Endothelial cell (in vitro differentiated cells): ENCODE results near the gene DNMT3L. TPM values are rescaled to one million over a fixed set of nuclear protein-coding genes. Genes with fewer than 3 reads are reported as not detected.

Experiments
- DNase-seq: peaks from one replicate; pipeline ENCODE4 v3.0.0; 2021; ENCODE audit warnings: low spot score
- H3K27ac Mint-ChIP-seq: one replicate; pipeline ENCODE4 v1.8.0; 2021; ENCODE audit warnings: mixed read lengths, inconsistent platforms; ENCODE audit not compliant: unreplicated experiment
- H3K27me3 Mint-ChIP-seq: one replicate; pipeline ENCODE4 v1.8.0; 2021; ENCODE audit warnings: mild to moderate bottlenecking, moderate library complexity, mixed read lengths, inconsistent platforms; ENCODE audit not compliant: unreplicated experiment
- H3K36me3 Mint-ChIP-seq: one replicate; pipeline ENCODE4 v1.8.0; 2021; ENCODE audit warnings: mild to moderate bottlenecking, low read depth, mixed read lengths, inconsistent platforms; ENCODE audit not compliant: unreplicated experiment
- H3K4me1 Mint-ChIP-seq: one replicate; pipeline ENCODE4 v1.8.0; 2021; ENCODE audit warnings: mild to moderate bottlenecking, mixed read lengths, inconsistent platforms; ENCODE audit not compliant: unreplicated experiment
- H3K4me3 Mint-ChIP-seq: one replicate; pipeline ENCODE4 v1.8.0; 2021; ENCODE audit warnings: mild to moderate bottlenecking, mixed read lengths, inconsistent platforms; ENCODE audit not compliant: unreplicated experiment
- H3K9me3 Mint-ChIP-seq: one replicate; pipeline ENCODE4 v1.8.0; 2021; ENCODE audit warnings: mixed read lengths, inconsistent platforms; ENCODE audit not compliant: unreplicated experiment
- CTCF ChIP-seq: fragments of 200-600 bp; sonication (generic); IDR thresholded peaks from one replicate; pipeline ENCODE4 v1.5.0; 2021; ENCODE audit warnings: antibody characterized with exemption; ENCODE audit not compliant: unreplicated experiment
- total RNA-seq: library from RNA; stranded (reverse); fragmentation: NEBNext Ultra II Directional; extraction: Animal tissue kit (Norgen Biotek cat#: 25700); gene quantifications from one replicate; pipeline ENCODE4 v1.2.1, GENCODE V29; 2021; ENCODE audit not compliant: unreplicated experiment

The DNMT3L gene
- total RNA-seq, 1 donor from 2014 or later: not detected

DNA sequence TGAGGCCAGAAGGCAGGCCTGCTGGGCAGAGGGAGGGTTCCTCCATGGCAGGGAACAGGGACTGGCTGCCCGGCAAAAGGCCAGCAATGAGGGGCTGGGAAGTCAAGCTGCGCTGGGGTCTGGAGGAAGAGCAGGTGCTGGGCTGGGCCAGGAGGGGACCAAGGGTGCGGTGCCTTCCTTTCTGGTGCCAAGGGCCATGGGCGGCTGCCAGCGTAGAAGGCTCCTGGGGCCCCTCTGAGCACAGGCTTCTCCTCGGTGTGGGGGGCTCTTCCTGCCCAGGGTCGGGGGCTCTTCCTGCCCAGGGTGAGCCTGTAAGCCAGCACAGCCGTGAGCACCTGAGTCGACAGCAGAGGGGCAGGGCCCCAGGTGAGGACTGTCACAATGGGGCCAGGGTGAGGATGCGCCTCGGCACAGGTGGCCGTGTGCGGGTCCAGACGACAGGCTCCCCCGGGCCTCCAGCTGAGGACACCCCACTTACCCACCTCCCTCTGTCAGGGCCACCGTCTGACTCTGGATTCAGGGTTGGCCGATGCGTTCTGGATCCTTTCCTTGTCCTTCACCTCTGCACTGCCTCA is 10.7 kb upstream of the DNMT3L start:
- H3K4me3 Mint-ChIP-seq: no peak overlapping the region
- DNase-seq: no peak
- H3K27me3 Mint-ChIP-seq: no peaks in the 10 kb centered on the region
- H3K9me3 Mint-ChIP-seq: no peaks in the 10 kb centered on the region
- H3K27ac Mint-ChIP-seq: no peak overlapping the region
- no peaks in the 10 kb centered on the region for H3K36me3 Mint-ChIP-seq
- TF ChIP-seq CTCF: no peak
- H3K4me1 Mint-ChIP-seq: no peaks in the 10 kb centered on the region

DNA sequence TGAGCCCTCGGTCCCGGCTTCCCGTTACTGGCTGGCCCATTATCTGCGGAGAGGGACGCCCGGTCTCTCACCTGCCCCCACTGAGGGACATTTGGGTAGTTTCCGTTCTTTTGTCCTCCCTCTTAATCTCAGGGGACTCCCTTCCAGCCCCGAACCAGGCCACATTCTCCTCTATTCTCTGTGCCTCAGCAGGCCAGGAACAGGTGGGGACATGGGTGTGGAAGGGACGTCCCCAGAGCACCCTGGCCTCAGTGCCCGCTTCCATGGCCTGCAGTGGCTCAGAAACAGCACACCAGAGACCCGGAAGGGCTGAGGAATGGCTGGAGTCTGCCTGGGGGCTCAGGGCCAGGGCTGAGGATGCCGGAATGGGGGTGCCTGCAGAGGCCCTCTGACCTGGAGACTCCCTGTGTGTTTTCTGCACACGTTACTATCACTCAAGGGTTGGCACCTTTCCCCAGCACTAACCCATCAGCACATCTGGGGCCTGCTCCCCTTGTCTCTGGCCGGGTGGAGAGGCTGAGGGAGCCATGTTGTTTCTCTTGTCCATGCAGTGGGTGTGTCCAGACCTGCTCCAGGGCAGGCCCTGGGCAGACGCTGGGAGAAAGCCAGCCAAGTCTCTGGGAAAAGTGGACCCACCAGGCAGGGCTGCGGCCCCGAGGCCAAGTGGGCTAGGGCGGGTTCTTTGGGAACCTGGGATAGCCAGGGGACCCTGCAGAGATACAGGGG is 10.0 kb upstream of the DNMT3L start:
- Mint-ChIP-seq H3K9me3 (no peaks in the 10 kb centered on the region), H3K4me3 (no peak overlapping the region), H3K27ac (no peak overlapping the region)

DNA sequence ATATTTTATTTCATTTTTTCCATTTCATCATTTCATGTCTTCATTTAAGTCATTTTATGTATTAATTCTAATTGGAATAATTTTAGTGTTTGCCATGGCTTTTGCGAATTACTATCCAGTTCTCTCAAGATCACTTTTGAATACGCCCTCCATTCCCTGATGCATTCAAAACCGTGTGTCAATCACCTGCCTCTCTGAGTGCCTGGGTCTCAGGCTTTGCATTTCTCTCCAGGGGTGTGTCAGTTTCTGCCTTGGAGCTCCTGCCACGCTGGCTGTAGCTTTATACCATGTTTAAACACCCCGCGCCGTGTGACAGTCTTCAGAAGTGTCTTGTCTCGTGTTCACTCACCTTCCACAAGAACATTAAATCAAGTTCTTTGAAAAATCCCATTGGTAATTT is 7.4 kb upstream of the DNMT3L start:
- DNase-seq: no peak
- no peaks in the 10 kb centered on the region for H3K36me3 Mint-ChIP-seq
- no peaks in the 10 kb centered on the region for H3K9me3 Mint-ChIP-seq
- no peak for TF ChIP-seq CTCF
- H3K27me3 Mint-ChIP-seq: no peaks in the 10 kb centered on the region
- no peaks in the 10 kb centered on the region for H3K4me1 Mint-ChIP-seq
- no peak overlapping the region for H3K27ac Mint-ChIP-seq
- H3K4me3 Mint-ChIP-seq: no peak overlapping the region

More for the DNA sequence above, 10.0 kb upstream of the DNMT3L start:
- Mint-ChIP-seq H3K4me1 (no peaks in the 10 kb centered on the region), H3K36me3 (no peaks in the 10 kb centered on the region), H3K27me3 (no peaks in the 10 kb centered on the region)
- TF ChIP-seq CTCF: no peak
- no peak for DNase-seq

DNA sequence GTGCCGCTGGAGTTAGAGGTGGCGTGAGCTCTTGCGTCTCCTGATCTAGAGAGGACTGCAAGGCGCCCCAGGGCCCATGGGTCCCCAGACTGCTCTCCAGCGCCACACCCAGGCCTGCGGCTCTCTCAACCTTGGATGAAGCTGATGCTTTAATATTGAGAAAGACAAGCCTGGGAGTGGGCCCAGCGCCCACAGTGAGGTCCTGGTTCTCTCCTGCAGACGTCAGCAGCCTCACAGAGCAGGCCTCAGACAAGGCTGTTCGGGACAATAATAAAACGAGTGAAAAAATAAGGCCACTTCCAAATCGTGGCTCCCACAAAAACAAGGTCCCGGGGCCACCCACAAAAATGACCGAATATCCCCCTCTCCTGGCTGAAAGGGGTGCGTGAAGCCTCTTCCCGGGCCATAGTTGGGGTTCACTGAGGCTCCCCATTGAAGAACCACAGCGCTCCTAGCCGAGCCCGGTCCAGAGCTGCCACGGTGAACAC is 6.0 kb upstream of the DNMT3L start:
- TF ChIP-seq CTCF: no peak
- no peak for DNase-seq
- Mint-ChIP-seq H3K27me3 (no peaks in the 10 kb centered on the region), H3K4me1 (no peaks in the 10 kb centered on the region), H3K27ac (no peak overlapping the region), H3K4me3 (no peak overlapping the region), H3K9me3 (no peaks in the 10 kb centered on the region), H3K36me3 (no peaks in the 10 kb centered on the region)

DNA sequence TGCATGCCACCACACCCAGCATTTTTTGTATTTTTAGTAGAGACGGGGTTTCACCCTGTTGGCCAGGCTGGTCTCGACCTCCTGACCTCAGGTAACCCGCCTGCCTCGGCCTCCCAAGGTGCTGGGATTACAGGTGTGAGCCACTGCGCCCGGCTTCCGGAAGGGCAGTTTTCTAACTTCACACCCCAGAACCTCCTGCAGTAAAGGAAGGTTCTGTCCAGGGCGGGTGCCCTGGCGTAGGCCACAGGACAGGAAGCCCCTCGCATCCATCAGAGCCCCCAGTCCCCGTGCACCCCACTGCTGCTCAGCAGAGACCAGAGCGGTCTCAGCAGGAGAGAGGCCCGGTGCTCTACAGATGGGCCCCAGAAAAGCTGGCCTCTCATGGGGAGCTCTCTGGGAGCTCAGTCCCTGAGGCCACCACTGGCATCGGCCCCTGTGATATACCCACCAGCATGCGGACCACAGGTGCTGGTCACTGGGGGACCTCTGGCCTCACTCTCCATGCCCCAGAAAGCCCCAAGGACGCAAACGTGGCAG is 4.1 kb upstream of the DNMT3L start:
- Mint-ChIP-seq H3K4me1 (no peaks in the 10 kb centered on the region), H3K27me3 (no peaks in the 10 kb centered on the region), H3K4me3 (no peak overlapping the region), H3K9me3 (no peaks in the 10 kb centered on the region), H3K27ac (no peak overlapping the region), H3K36me3 (no peaks in the 10 kb centered on the region)
- TF ChIP-seq CTCF: no peak
- no peak for DNase-seq
